Keratinocyte (primary cell): ENCODE results near the gene EWSR1. TPM values are rescaled to one million over a fixed set of nuclear protein-coding genes. Genes with fewer than 3 reads are reported as not detected.

Experiments
- DNase-seq: peaks from one replicate; pipeline ENCODE4 v3.0.0-alpha.2; 2011; ENCODE audit warnings: low read depth, missing footprints, low spot score
- FAIRE-seq: peaks from 2 replicates; lab custom pipeline; 2011; peaks lifted over from hg19 to GRCh38; lab: Jason Lieb, UNC
- H2AFZ ChIP-seq: 2 replicates; pipeline ENCODE4 v1.6.0; 2012; ENCODE audit warnings: low read length, control low read depth, inconsistent platforms; ENCODE audit not compliant: control insufficient read depth
- H3K27ac ChIP-seq: 2 replicates; pipeline ENCODE4 v1.5.1; 2011; ENCODE audit warnings: low read length; ENCODE audit not compliant: control insufficient read depth, insufficient read depth
- H3K27me3 ChIP-seq: 3 replicates; pipeline ENCODE4 v1.6.0; 2011; ENCODE audit warnings: low read length; ENCODE audit not compliant: control insufficient read depth, insufficient read depth; ENCODE audit errors: extremely low read depth
- H3K36me3 ChIP-seq, 2 experiments: 2 replicates in 1 of 2; 3 replicates in 1 of 2; pipeline ENCODE4 v1.5.1; 2011; ENCODE audit warnings: low read length in 2 of 2, mild to moderate bottlenecking in 1 of 2; ENCODE audit not compliant: control insufficient read depth in 2 of 2, insufficient read depth in 2 of 2; ENCODE audit errors: extremely low read depth in 1 of 2
- H3K4me1 ChIP-seq: 3 replicates; pipeline ENCODE4 v1.5.1; 2011; ENCODE audit warnings: low read length; ENCODE audit not compliant: control insufficient read depth, insufficient read depth; ENCODE audit errors: extremely low read depth
- H3K4me2 ChIP-seq: 3 replicates; pipeline ENCODE4 v1.6.0; 2011; ENCODE audit warnings: low read depth, low read length; ENCODE audit not compliant: control insufficient read depth, insufficient read depth; ENCODE audit errors: extremely low read depth
- H3K4me3 ChIP-seq, 3 experiments: fragments of 200-600 bp in 1 of 3; sonication (generic) in 1 of 3; 2 replicates in 2 of 3; 3 replicates in 1 of 3; pipeline ENCODE4 v1.5.1; 2011 to 2016; ENCODE audit warnings: low read length in 3 of 3, mild to moderate bottlenecking in 3 of 3, control low read depth in 2 of 3, inconsistent platforms in 1 of 3, low read depth in 1 of 3, mixed read lengths in 1 of 3, mixed run types in 1 of 3, moderate library complexity in 1 of 3; ENCODE audit not compliant: control insufficient read depth in 2 of 3, insufficient read depth in 2 of 3; ENCODE audit errors: extremely low read depth in 1 of 3
- H3K79me2 ChIP-seq: 2 replicates; pipeline ENCODE4 v1.6.0; 2012; ENCODE audit warnings: low read length; ENCODE audit not compliant: control insufficient read depth, insufficient read depth
- H3K9ac ChIP-seq: 3 replicates; pipeline ENCODE4 v1.6.0; 2011; ENCODE audit warnings: low read length; ENCODE audit not compliant: control insufficient read depth, insufficient read depth; ENCODE audit errors: extremely low read depth
- H3K9me1 ChIP-seq: 3 replicates; pipeline ENCODE4 v1.6.0; 2011; ENCODE audit warnings: low read length; ENCODE audit not compliant: control insufficient read depth, insufficient read depth; ENCODE audit errors: extremely low read depth
- H3K9me3 ChIP-seq: 2 replicates; pipeline ENCODE4 v1.5.1; 2012; ENCODE audit warnings: low read depth, low read length; ENCODE audit not compliant: control insufficient read depth
- H4K20me1 ChIP-seq: 3 replicates; pipeline ENCODE4 v1.6.0; 2011; ENCODE audit warnings: low read length; ENCODE audit not compliant: control insufficient read depth, insufficient read depth; ENCODE audit errors: extremely low read depth
- CTCF ChIP-seq, 3 experiments: IDR thresholded peaks in 1 of 3; conservative IDR thresholded peaks in 1 of 3; optimal IDR thresholded peaks in 1 of 3; 2 replicates in 2 of 3; 3 replicates in 1 of 3; pipeline versions ENCODE3 to v1.5.1; 2011; ENCODE audit warnings: low read length in 3 of 3, mild to moderate bottlenecking in 3 of 3, moderate library complexity in 2 of 3, control low read depth in 1 of 3, inconsistent platforms in 1 of 3; ENCODE audit not compliant: insufficient read depth in 2 of 3; ENCODE audit errors: extremely low read depth in 1 of 3
- EZH2 ChIP-seq: IDR thresholded peaks from one replicate; pipeline ENCODE4 v1.6.1; 2012; ENCODE audit warnings: inconsistent platforms, mild to moderate bottlenecking, low read length, moderate library complexity
- dilution Hi-C: fragments of 300-500 bp; cut with MboI; formaldehyde crosslinking; loops from one replicate; pipeline ENCODE4 v1.7.0; 2020; ENCODE audit warnings: low sequenced_read_pairs; ENCODE audit not compliant: extremely low pct_ligation_motif_present
- polyA plus RNA-seq, 5 experiments: library from polyadenylated mRNA; depleted of rRNA in 3 of 5; stranded (reverse) in 3 of 5; stranded (forward) in 1 of 5; unstranded in 1 of 5; fragments of >200 nt; gene quantifications; 1 replicate in 1 of 5; 2 replicates in 3 of 5; 3 replicates in 1 of 5; pipeline versions ENCODE4 v1.2.1 to v1.2.3, GENCODE V29; 2011 to 2012; ENCODE audit warnings: missing spikeins in 2 of 5, low read depth in 1 of 5, low replicate concordance in 1 of 5

EWSR1 gene
- polyA plus RNA-seq, 1 donor (not counting 4 experiments of a cell fraction or from before 2014, with no cell fraction given) = 245 TPM

- no peak overlapping the region for H3K27ac ChIP-seq
- H4K20me1 ChIP-seq = no peaks in the 10 kb centered on the region
- no peaks in the 10 kb centered on the region for H3K27me3 ChIP-seq
- H3K4me1 ChIP-seq = no peaks in the 10 kb centered on the region
- H3K9me3 ChIP-seq = no peaks in the 10 kb centered on the region
- H3K9ac ChIP-seq = no peak overlapping the region
- no peak for FAIRE-seq
- H3K79me2 ChIP-seq = no peaks in the 10 kb centered on the region
- peaks cover 13 to 26% of the 10 kb centered on the region in 2 experiments for H3K36me3 ChIP-seq
- no peak overlapping the region for H3K4me2 ChIP-seq
- dilution Hi-C loops = no loop called here
- no peaks in the 10 kb centered on the region for H3K9me1 ChIP-seq
- H2AFZ ChIP-seq = no peak overlapping the region
- no peak for TF ChIP-seq EZH2
- TF ChIP-seq CTCF (optimal IDR thresholded peaks at IDR 0.05 in 1 of 3, IDR thresholded peaks at IDR 0.05 in 1 of 3, conservative IDR thresholded peaks at IDR 0.05 in 1 of 3; ENCODE audit: extremely low read depth in 1 of 3, insufficient read depth in 2 of 3, low read length in 3 of 3) = no peak
- no peak overlapping the region for H3K4me3 ChIP-seq
- no peak for DNase-seq
Observed at GRCh38 chr22:29327089-29327764, 59.2 kb downstream of the EWSR1 start.

GRCh38 chr22:29328055-29328454 lies 60.0 kb downstream of the EWSR1 start:
- H3K27ac ChIP-seq = no peak overlapping the region
- H2AFZ ChIP-seq = no peak overlapping the region
- no peaks in the 10 kb centered on the region for H3K27me3 ChIP-seq
- H3K79me2 ChIP-seq = no peaks in the 10 kb centered on the region
- H3K36me3 ChIP-seq = peaks cover 13 to 26% of the 10 kb centered on the region in 2 experiments
- FAIRE-seq (no peak), DNase-seq (no peak)
- dilution Hi-C loops = no loop called here
- H3K4me1 ChIP-seq = no peaks in the 10 kb centered on the region
- H3K4me2 ChIP-seq = no peak overlapping the region
- no peaks in the 10 kb centered on the region for H4K20me1 ChIP-seq
- no peak for TF ChIP-seq EZH2
- peak in 1 of 3 experiments; percentile 33 for TF ChIP-seq CTCF (optimal IDR thresholded peaks at IDR 0.05 in 1 of 3, IDR thresholded peaks at IDR 0.05 in 1 of 3, conservative IDR thresholded peaks at IDR 0.05 in 1 of 3; ENCODE audit: extremely low read depth in 1 of 3, insufficient read depth in 2 of 3, low read length in 3 of 3)
- no peaks in the 10 kb centered on the region for H3K9me1 ChIP-seq
- no peak overlapping the region for H3K4me3 ChIP-seq
- no peaks in the 10 kb centered on the region for H3K9me3 ChIP-seq
- H3K9ac ChIP-seq = no peak overlapping the region
